ENCODE measurements around the gene MAGEA1.
"Not testable (repeated sequence)": the region's sequence is repeated elsewhere in the genome, so short reads cannot be mapped to it uniquely, and the experiment has no call there.

MAGEA1 gene, protein sequence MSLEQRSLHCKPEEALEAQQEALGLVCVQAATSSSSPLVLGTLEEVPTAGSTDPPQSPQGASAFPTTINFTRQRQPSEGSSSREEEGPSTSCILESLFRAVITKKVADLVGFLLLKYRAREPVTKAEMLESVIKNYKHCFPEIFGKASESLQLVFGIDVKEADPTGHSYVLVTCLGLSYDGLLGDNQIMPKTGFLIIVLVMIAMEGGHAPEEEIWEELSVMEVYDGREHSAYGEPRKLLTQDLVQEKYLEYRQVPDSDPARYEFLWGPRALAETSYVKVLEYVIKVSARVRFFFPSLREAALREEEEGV

DNA sequence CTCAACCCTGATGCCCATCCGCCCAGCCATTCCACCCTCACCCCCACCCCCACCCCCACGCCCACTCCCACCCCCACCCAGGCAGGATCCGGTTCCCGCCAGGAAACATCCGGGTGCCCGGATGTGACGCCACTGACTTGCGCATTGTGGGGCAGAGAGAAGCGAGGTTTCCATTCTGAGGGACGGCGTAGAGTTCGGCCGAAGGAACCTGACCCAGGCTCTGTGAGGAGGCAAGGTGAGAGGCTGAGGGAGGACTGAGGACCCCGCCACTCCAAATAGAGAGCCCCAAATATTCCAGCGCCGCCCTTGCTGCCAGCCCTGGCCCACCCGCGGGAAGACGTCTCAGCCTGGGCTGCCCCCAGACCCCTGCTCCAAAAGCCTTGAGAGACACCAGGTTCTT is at the start of gene MAGEA1:
TSS of gene MAGEA1 (plus strand) at position 154 of the 400 bp plus-strand sequence. CDS start 3,106 bp downstream, outside the sequence.
- TF ChIP-seq CTCF (IDR thresholded peaks at IDR 0.05; ENCODE audit: borderline replicate concordance, insufficient read depth, low read depth, low read length) = no peak
- no peak within 1 kb of the TSS for H3K4me3 ChIP-seq (ENCODE audit: low read depth, low read length)

DNA sequence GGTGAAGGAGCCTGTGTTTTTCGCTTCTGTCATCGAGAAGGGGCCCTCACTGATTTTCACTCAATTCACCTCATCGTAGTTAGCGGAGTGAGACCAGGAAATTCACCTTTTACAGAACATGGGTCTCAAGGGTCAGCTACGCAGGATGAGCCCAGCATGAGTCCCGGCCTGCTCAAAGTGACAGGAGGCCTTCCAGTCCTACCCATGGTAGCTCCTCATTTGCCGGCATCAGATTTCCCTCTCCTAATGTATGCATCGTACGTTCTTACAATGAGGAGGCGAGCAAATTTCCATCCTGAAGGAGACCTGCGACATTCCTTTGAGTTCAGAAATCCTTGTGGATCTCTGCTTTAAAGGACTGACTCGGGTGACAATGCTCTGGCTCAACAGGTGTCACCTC is 46.2 kb upstream of the MAGEA1 start:
- H3K4me3 ChIP-seq (ENCODE audit: low read depth, low read length) = not testable (repeated sequence)

GRCh38 chrX:153139074-153139473 is 40.0 kb upstream of the MAGEA1 start:
- not testable (repeated sequence) for H3K4me3 ChIP-seq (ENCODE audit: low read depth, low read length)

GRCh38 chrX:153146288-153146687 is 32.8 kb upstream of the MAGEA1 start:
- not testable (repeated sequence) for H3K4me3 ChIP-seq (ENCODE audit: low read depth, low read length)

DNA sequence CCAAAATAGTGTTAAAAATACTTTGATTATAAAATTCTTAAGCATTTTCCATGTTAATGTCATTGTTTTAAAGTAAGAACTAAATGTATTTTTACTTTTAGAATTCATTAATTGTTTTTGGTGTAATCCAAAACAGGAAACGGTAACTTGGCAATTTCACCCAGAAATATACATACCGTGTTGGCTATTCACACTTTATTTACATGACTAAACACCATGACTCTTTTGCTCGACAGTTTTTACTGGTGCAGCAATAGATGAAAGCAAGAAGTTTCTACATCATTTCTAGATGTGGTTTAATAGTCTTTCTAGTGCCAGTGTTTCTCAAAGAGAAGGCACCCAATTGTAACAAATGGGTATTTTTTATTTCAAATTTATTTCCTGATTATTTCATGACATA is 25.6 kb upstream of the MAGEA1 start:
- TF ChIP-seq CTCF (IDR thresholded peaks at IDR 0.05; ENCODE audit: borderline replicate concordance, insufficient read depth, low read depth, low read length) = no peak

DNA sequence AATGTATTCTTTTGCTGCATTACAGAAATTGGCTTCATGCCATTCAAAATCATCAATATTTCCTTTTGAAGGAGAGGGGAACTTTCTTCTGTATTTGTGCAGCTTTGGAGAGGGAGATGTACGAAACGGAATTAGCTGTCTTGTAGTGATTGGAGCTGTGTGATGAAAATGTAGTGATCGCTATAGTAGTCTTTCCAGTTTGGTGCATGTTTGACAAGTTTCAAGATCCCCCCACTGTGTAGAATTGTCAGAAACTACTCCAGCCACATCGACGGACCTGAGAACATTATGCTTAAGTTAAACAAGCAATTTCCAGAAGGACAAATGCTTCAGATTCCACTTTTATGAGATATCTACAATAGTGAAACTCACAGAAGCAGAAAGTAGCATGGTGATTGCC is 21.6 kb upstream of the MAGEA1 start:
- no peak overlapping the region for H3K4me3 ChIP-seq (ENCODE audit: low read depth, low read length)
- TF ChIP-seq CTCF (IDR thresholded peaks at IDR 0.05; ENCODE audit: borderline replicate concordance, insufficient read depth, low read depth, low read length) = no peak

More for the DNA sequence above, 25.6 kb upstream of the MAGEA1 start:
- no peak overlapping the region for H3K4me3 ChIP-seq (ENCODE audit: low read depth, low read length)

DNA sequence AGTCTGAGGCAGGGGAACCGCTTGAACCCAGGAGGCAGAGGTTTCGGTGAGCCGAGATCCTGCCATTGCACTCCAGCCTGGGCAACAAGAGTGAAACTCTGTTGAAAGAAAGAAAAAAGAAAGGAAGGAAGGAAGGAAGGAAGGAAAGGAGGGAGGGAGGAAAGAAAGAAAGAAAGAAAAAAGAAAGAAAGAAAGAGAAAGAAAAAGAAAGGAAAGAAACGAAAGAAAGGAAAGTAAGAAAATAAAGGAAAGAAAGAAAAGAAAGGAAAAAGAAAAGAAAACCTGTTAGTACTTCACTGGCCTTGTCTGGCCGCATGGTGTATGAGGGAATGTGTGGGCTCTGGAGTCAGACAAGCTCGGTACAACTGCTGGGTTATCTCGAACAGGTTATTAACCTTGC is 20.8 kb upstream of the MAGEA1 start:
- no peak for TF ChIP-seq CTCF (IDR thresholded peaks at IDR 0.05; ENCODE audit: borderline replicate concordance, insufficient read depth, low read depth, low read length)
- H3K4me3 ChIP-seq (ENCODE audit: low read depth, low read length) = no peak overlapping the region

- no peak overlapping the region for H3K4me3 ChIP-seq (ENCODE audit: low read depth, low read length)
- TF ChIP-seq CTCF (IDR thresholded peaks at IDR 0.05; ENCODE audit: borderline replicate concordance, insufficient read depth, low read depth, low read length) = no peak
Observed at GRCh38 chrX:153161952-153162351, 17.1 kb upstream of the MAGEA1 start.

- no peak overlapping the region for H3K4me3 ChIP-seq (ENCODE audit: low read depth, low read length)
- TF ChIP-seq CTCF (IDR thresholded peaks at IDR 0.05; ENCODE audit: borderline replicate concordance, insufficient read depth, low read depth, low read length) = no peak
Observed at GRCh38 chrX:153164733-153165132, 14.4 kb upstream of the MAGEA1 start.

DNA sequence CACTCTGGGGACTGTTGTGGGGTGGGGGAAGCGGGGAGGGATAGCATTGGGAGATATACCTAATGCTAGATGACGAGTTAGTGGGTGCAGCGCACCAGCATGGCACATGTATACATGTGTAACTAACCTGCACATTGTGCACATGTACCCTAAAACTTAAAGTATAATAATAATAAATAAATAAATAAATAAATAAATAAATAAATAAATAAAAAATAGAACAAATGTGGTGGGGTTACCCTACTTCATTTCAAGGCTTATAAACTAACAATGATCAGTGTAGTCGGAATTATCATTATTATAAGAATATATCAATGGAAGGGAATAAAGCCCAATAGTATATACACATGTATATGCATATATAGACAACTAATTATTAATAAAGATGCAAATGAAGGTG is 10.7 kb upstream of the MAGEA1 start:
- not testable (repeated sequence) for H3K4me3 ChIP-seq (ENCODE audit: low read depth, low read length)

Measured in GM12875 (cell line).